PFSK-1 (cell line): ENCODE measurements around the gene SYNE2.

Source experiments
- POLR2AphosphoS5 ChIP-seq: IDR thresholded peaks from 2 replicates; pipeline ENCODE4 v1.6.1; 2012; ENCODE audit warnings: low read depth, mild to moderate bottlenecking, control low read depth, low read length, moderate library complexity
- SIN3A ChIP-seq: IDR thresholded peaks from 2 replicates; pipeline ENCODE4 v1.6.1; 2012; ENCODE audit warnings: mild to moderate bottlenecking, low read length, moderate library complexity, borderline replicate concordance; ENCODE audit not compliant: insufficient read depth
- TAF1 ChIP-seq: IDR thresholded peaks from 2 replicates; pipeline ENCODE4 v1.6.1; 2012; ENCODE audit warnings: low read length, control low read depth, borderline replicate concordance; ENCODE audit not compliant: insufficient read depth

GRCh38 chr14:63926641-63927040 lies 73.8 kb downstream of the SYNE2 start:
- no peak for TF ChIP-seq POLR2AphosphoS5
- no peak for TF ChIP-seq SIN3A
- TF ChIP-seq TAF1: no peak
